Measurements from ENCODE around the gene HOXA4. TPM values are rescaled to one million over a fixed set of nuclear protein-coding genes. Genes with fewer than 3 reads are reported as not detected.

The HOXA4 gene
- total RNA-seq, result 0.98 TPM

- Histone ChIP-seq H3K9me3 (no peaks in the 10 kb centered on the region), H3K27me3 (no peaks in the 10 kb centered on the region), H3K27ac (peak within 1 kb of the TSS; percentile 79), H3K4me1 (peaks cover 16% of the 10 kb centered on the region), H3K4me3 (peak within 1 kb of the TSS; percentile 60 to 86), H3K36me3 (no peaks in the 10 kb centered on the region)
- intact Hi-C loops (cut with DNase I), result no loop called here
- no peak for TF ChIP-seq CTCF (IDR thresholded peaks at IDR 0.05)
- TF ChIP-seq POLR2AphosphoS5 (IDR thresholded peaks at IDR 0.05; ENCODE audit: insufficient read depth in 1 of 2, low read depth in 1 of 2), result peak; percentile 64 to 88
- TF ChIP-seq POLR2A (IDR thresholded peaks at IDR 0.05), result peak in 1 of 2 donors; percentile 34
- no peak for DNase-seq (ENCODE audit: extremely low spot score in 2 of 2)
Observed at GRCh38 chr7:27130540-27131389, at the start of gene HOXA4. Gene HOXA4, minus strand, starts transcription at chr7:27130757. Its CDS starts 24 bp downstream, at chr7:27130733.

- DNase-seq (ENCODE audit: extremely low spot score in 2 of 2), result no peak
- Histone ChIP-seq H3K4me1 (peaks cover 66% of the 10 kb centered on the region), H3K27ac (peak overlapping the region; percentile 99), H3K36me3 (no peaks in the 10 kb centered on the region), H3K9me3 (no peaks in the 10 kb centered on the region), H3K4me3 (peak overlapping the region; percentile 56 to 64), H3K27me3 (no peaks in the 10 kb centered on the region)
- TF ChIP-seq POLR2AphosphoS5 (IDR thresholded peaks at IDR 0.05; ENCODE audit: insufficient read depth in 1 of 2, low read depth in 1 of 2) (peak; percentile 59 to 85), CTCF (IDR thresholded peaks at IDR 0.05) (peak; percentile 45 to 86 (median 74)), POLR2A (IDR thresholded peaks at IDR 0.05) (peak in 1 of 2 donors; percentile 35)
- intact Hi-C loops (cut with DNase I), result no loop called here
Observed at GRCh38 chr7:27179503-27180430, 49.2 kb upstream of the HOXA4 start.

GRCh38 chr7:27179030-27179429, 48.5 kb upstream of the HOXA4 start:
- no peak for DNase-seq (ENCODE audit: extremely low spot score in 2 of 2)
- H3K36me3 ChIP-seq, result no peaks in the 10 kb centered on the region
- H3K4me1 ChIP-seq, result peaks cover 73% of the 10 kb centered on the region
- no peaks in the 10 kb centered on the region for H3K9me3 ChIP-seq
- H3K4me3 ChIP-seq, result peak overlapping the region; percentile 56 to 64
- peak overlapping the region; percentile 99 for H3K27ac ChIP-seq
- H3K27me3 ChIP-seq, result no peaks in the 10 kb centered on the region
- intact Hi-C loops (cut with DNase I), result no loop called here
- TF ChIP-seq CTCF (IDR thresholded peaks at IDR 0.05) (no peak), POLR2A (IDR thresholded peaks at IDR 0.05) (no peak), POLR2AphosphoS5 (IDR thresholded peaks at IDR 0.05; ENCODE audit: insufficient read depth in 1 of 2, low read depth in 1 of 2) (no peak)

GRCh38 chr7:27178366-27178765, 47.8 kb upstream of the HOXA4 start:
- no peaks in the 10 kb centered on the region for H3K9me3 ChIP-seq
- intact Hi-C loops (cut with DNase I), result no loop called here
- H3K27me3 ChIP-seq, result no peaks in the 10 kb centered on the region
- H3K4me1 ChIP-seq, result peaks cover 68% of the 10 kb centered on the region
- H3K27ac ChIP-seq, result peak overlapping the region; percentile 99
- no peaks in the 10 kb centered on the region for H3K36me3 ChIP-seq
- peak overlapping the region; percentile 56 to 64 for H3K4me3 ChIP-seq
- no peak for TF ChIP-seq POLR2A (IDR thresholded peaks at IDR 0.05)
- TF ChIP-seq POLR2AphosphoS5 (IDR thresholded peaks at IDR 0.05; ENCODE audit: insufficient read depth in 1 of 2, low read depth in 1 of 2), result peak in 1 of 2 donors; percentile 7
- TF ChIP-seq CTCF (IDR thresholded peaks at IDR 0.05), result no peak
- no peak for DNase-seq (ENCODE audit: extremely low spot score in 2 of 2)
